ENCODE measurements around the gene GRAMD1B. TPM values are rescaled to one million over a fixed set of nuclear protein-coding genes. Genes with fewer than 3 reads are reported as not detected.

GRAMD1B gene
- total RNA-seq, 1 donor from 2014 or later: 1.4 TPM

DNA sequence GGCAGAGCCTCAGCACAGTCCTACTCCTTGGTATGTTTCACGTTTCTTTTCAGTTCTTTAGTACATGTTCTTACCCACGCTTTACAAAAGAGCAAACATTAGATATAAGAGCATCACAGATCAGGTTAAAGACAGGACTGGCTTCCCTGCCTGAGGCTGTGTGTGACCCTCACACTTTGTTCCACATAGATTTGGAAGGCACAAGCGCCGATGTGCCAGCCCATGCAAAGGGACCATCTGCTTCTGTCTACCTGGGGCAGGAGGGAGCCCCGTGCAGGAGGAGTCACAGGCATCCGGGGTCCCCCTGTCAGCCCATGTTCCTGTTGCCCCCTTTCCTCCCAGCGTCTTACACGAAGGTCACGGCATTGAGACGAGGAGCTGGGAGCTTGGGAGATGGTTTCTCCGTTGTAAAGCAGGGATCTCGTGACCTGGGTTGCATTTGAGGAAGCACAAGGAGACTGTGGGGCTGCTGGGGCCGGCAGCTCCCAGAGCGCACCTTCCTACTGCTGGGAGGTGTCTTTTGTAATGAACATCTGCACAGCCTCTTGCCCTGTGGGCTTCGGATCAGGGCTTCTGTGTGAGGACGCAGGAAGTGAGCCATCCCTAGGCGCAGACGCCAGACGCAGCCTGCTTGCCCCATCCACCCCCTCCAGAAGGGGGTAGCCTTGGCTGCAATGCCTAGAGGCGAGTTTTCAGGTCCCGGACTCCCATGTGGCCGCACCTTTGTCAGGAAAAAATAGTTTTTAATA lies 151.8 kb downstream of the GRAMD1B start:
- ATAC-seq (no peak), DNase-seq (ENCODE audit: low spot score) (no peak)

DNA sequence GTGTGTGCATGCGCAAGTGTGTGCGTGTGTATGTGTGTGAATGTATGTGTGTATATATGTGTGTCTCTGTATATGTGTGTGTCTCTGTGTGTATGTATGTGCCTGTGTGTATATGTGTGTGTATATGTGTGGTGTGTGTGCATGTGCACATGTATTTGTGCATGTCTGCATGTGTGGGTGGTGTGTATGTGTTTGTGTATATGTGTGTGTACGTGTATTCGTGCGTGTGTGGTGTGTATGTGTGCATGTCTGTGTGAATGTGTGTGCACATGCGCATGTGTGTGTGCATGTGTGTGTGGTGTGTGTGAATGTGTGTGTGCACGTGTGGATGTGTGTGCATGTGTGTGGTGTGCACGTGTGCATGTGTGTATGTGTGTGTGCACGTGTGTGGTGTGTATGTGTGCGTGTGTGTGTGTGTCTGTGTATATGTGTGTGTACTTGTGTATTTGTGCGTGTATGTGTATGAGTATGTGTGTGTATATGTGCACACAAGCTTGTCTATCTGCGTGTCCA lies 153.0 kb downstream of the GRAMD1B start:
- ATAC-seq: no peak
- no peak for DNase-seq (ENCODE audit: low spot score)

DNA sequence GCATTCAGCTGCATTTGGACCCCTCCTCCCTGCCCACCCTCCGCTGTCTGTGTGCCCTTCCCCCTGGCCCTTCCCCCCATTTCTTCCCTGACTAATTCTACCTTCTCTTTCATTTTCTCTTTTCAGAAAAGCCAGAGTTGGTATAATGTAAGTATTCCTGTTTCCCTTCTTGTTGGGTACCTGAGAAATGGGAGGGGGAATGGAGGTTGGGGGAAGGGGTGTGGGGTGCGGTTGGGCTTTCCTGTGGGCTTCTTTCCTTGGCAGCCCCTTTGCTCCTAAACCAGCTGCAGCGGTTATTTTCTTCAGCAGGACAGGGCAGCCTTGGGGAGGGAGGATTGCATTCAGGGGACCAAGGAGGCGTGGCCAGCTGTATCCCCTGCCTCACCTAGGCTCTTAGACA lies 154.1 kb downstream of the GRAMD1B start:
- ATAC-seq: no peak
- no peak for DNase-seq (ENCODE audit: low spot score)

DNA sequence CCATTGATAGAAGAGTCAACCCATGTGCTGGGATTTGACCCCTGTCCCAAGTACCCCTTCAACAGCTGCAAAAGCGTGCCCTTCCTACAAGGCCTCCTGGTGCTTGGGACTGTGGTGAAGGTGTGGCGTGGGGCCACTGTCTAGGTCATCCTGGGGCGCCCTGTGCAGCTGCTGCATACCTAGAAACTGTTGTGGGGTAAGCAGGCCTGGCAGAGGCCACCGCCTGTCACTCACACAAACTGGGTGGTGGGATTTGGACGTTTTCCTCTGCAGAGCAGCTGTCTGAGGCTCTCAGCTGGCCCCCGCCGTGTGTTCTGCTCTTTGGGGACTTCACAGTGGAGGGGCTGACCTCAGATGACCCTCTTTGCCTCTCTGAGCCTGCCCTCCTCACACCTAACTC lies 154.7 kb downstream of the GRAMD1B start:
- no peak for DNase-seq (ENCODE audit: low spot score)
- ATAC-seq: no peak

DNA sequence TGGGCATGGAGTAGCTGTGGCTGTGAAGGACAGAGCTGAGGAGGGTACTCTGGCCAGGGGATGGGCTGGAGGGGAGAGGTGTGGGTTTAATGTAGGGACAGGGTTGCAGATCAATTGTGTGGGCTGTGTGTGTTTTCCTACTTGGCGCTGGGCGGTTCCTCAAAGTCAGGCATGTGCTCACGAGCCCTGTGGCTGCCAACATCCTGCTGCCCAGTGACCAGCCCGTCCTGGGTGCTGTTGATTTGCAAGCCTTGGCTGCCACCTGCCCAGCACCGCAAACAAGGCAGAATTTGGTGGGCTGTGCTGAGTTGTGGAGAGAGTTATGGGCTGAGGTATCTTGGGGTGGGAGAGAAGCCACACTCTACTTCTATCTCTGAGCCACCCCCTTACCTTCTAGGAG lies 155.1 kb downstream of the GRAMD1B start:
- peak; percentile 14 for ATAC-seq
- DNase-seq (ENCODE audit: low spot score): no peak

DNA sequence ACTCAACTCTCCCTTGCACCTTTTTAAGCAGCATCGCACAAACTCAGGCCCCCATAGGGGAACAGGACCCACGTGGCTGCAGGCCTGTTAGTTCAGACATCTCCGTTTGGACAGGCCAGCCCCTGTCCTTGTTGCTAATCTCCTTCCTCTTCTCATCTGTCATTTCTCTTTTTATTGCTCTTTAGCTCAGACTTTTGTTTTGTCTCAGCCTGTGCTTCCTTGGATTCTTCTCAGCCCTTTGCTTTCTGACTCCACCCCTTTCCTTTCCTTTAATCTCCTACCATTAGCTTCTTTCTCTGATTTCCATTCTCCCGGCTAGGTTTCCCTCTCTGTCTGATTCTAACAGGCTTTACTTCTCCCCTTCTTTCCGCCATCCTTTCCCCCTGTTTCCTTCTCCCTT lies 155.6 kb downstream of the GRAMD1B start:
- no peak for DNase-seq (ENCODE audit: low spot score)
- no peak for ATAC-seq

DNA sequence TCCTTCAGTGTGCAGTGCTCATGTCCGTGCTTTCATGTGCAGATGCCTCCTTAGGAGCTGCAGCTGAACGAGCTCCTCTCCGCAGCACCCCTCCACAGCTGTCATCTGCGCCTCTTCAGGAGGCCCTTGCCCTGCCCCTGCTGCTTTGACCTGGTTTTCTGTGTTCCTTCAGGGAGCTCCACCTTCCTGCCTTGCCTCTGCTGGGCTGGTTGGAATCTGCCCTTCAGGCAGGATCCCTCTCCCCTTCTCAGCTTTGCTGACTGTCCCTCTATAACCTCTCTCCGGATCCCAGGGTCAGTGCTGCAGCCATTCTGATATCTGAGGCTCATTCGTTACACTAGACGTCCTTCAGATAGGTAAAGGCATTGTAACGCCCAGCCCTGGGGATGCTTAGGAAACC lies 156.5 kb downstream of the GRAMD1B start:
- DNase-seq (ENCODE audit: low spot score) (no peak), ATAC-seq (no peak)

DNA sequence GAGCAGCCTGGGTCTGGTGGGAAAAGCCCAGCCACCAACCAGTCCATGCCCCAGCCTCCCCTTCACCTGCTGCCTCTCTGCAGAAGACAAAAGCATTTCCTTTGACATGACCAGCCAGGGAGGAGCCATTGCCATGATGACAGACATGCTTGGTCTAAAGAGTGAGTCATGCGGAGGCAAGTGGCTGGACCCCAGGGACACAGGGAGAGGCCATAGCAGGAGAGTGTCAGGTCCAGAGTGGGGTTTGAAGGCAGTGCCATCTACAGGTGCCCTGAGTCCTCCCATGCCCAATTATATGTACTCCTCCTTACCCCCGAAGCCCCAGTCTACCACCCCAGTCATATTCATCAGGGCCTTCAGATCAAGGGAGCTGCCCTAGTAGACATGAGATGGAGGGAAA lies 157.0 kb downstream of the GRAMD1B start:
- DNase-seq (ENCODE audit: low spot score): no peak
- no peak for ATAC-seq

DNA sequence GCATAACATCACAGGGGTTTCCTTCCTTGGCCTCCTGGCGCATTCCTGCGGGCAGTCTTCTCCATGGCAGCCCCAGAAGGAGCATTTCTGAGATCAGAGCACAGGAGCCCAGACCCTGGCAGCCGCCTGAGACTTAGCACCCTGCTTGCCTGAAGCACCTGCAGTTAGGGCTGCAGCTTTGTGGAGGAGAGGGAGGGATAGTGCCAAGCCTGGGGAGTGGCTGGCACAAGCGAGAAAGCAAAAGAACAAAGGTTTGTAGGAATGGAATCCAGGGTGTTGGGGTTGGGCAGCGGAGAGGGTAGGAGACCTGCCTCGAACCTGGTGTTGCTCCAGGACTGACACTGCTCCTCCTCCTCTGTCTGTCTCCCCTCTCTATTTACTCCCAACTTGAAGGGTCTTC lies 157.5 kb downstream of the GRAMD1B start:
- DNase-seq (ENCODE audit: low spot score): no peak
- no peak for ATAC-seq

DNA sequence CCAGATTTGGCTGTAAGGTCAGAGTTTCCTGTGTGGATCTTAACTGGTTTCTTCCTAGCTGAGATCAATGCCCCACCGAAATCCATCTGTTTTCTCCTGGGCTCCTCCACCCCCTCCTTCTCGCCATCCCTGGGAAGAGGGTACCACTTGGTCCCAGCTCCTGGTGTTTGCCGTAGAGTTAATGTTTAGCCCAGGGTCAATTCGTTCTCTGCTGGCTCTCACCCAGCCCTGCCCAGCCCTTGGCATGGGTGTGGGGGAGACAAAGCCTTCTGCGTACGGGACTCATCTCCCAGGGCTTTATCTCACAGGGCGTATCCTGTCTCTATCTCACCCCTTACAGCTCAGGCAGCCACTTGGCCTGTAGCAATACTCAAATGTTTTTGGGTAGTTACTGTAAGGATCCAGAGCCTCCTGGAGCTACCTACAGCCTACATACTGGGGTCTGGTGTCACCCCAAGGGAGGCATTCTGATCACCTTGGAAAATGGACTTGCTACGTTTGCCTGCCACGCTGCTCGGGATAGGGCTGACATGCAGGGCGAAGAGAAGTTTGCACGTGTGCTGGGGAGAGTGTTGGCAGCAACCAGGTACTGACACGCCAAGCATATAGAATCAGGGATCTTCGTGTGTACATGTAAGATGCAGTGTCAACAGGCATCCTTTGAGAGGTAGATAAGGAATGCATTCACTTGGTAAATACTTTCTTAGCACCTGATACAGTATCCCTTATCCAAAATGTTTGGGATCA lies 158.2 kb downstream of the GRAMD1B start:
- ATAC-seq (peak; percentile 78), DNase-seq (ENCODE audit: low spot score) (peak; percentile 58)

DNA sequence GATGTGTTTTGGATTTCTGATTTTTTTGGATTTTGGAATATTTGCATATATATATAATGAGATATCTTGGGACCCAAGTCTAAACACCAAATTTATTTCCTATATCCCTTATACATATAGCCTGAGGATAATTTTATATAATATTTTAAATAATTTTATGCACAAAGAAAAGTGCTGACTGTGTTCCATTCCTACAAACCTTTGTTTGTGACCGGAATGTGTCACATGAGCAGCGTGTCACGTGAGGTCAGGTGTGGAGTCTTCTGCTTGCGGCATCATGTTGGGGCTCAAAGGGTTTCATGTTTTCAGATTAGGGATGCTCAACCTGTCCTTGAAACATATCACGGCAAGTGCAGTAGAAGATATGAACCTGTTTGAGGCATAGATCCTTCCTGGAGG lies 158.8 kb downstream of the GRAMD1B start:
- no peak for ATAC-seq

DNA sequence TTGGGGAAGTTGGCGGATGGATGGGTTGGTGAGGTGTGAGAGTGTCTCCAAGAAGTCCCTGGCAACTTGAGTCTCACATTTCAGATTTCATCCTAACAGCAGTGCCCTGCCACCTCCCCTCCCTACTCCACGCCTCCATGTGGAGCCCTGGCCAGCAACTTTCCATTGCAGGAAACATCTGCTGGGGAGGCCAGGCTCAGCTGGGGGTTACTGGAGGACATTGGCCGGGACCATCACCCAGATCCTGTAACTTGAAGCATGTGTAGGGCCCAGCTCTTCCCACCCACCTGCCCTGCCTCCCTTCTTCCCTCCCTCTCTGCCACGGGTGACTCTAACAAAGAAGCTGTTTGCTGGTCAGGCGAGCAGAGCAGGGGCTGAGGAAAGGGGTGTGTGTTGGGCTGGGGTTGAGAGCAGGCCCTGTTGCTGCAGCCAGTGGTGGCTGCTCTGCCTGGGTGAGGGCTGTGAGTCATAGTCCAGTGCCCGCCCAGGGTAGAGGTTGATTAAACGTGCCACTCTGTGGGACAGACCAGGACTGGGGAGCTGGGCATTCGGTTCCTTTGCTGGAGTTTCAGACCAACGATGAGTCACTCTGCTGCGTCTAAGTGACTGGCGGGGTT lies 160.3 kb downstream of the GRAMD1B start:
- ATAC-seq (peak; percentile 40), DNase-seq (ENCODE audit: low spot score) (no peak)

More for the DNA sequence above, 158.8 kb downstream of the GRAMD1B start:
- DNase-seq (ENCODE audit: low spot score): no peak

DNA sequence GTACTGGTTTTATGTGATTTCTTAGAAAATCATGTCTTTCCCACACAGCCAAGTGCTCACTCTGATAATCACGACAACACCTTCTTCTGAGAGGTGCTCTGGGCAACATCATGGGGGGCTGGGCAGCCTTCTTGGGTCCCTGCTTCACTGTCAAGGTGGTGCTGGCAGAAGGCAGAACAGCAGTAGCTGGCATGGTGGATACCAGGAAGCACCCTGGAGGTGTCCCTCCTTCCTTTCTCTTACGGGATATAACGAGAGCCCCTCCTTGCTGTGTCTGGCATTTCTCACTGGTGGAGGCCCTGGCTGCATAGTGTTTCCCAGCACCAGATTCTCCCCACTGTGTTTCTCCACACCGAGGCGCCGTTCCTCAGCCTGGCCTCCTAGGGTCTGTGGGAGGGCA lies 163.5 kb downstream of the GRAMD1B start:
- no peak for DNase-seq (ENCODE audit: low spot score)
- ATAC-seq: no peak

DNA sequence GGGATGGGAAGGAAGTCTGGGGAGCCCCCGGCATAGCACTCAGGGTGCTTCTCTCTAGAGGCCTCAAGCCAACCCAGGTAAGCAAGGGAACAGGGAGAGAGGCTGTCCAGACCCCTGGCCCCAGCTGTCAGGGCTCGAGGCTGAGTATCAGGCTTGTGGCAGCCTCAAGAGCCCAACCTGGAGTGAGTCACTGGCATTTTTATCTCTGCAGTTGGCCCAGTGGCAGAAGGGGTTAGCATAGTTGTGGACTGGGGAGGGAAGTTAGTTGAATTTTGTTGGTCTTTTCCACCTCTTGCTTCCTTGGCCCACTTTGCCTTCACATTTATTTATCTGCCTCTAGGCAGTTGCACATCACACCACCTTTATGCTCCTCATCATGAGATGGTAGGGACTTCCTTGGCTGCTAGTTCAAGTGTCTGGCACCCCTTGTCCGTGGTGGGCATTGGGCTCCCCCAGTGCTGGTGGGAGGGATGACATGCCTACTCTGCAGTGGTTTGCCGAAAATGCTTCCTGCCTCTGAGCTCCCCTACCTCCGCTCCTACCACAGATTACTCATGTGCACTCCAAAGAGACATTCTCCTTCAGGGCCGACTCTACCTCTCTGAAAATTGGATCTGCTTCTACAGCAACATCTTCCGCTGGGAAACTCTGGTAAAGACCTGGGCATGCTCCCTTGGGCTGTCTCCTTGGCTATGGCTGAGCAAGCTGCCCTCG lies 164.3 kb downstream of the GRAMD1B start:
- DNase-seq (ENCODE audit: low spot score) (no peak), ATAC-seq (no peak)

DNA sequence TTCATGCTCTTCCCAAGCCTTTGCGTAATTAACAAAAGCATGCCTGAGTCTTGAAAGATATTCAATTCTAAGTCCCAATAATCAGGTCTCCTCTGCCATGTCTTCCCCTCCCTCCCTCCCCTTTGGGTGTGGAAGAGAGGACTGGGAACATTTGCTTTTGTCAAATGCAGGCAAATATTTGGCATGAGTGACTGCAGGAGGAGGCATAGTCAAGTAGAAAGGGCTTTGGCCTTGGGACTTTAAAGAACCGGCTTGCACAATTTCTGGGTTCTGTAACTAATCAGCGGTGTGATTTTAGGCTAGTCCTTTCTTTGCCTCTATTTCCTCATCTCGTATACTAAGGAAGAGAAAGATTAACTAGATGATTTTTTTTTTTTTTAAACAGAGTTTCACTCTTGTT lies 164.9 kb downstream of the GRAMD1B start:
- no peak for DNase-seq (ENCODE audit: low spot score)
- no peak for ATAC-seq

DNA sequence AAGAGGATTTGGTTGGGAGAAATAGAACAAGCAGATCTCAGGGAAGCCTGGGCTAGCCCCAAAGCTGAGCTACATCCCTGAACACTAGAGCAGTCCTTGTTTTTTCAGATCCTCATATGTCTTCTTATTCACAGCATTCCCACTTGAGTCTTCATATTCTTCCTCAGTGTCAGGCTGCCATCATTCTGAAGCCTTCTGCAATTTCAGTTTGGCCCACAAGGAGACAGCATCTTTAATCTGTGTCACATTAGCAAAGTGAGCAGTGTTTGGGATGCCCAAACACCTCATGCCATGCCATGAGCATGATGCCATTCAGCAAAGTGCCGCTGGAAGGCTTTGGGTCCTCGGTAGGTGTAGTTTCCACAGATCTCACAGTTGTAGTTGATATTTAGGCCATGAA lies 167.8 kb downstream of the GRAMD1B start:
- ATAC-seq: no peak

DNA sequence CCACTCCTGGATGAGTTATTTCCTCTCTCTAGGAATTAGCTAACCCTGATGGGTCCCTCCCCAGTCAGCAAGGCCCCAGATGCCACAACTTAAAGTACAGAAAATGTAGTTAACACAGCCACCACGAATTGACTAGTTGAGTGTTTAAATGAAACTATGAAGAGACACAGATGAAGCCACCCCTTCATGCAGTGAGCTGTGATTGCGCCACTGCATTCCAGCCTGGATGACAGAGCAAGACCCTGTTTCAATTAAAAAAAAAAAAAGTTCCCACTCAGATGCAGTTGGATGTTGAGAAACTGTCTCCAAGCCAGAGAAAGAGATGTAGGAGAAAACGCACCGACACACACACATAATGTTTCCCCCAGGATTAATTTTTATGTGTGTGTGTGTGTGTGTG lies 171.1 kb downstream of the GRAMD1B start:
- DNase-seq (ENCODE audit: low spot score): no peak
- ATAC-seq: no peak

More for the DNA sequence above, 167.8 kb downstream of the GRAMD1B start:
- no peak for DNase-seq (ENCODE audit: low spot score)

DNA sequence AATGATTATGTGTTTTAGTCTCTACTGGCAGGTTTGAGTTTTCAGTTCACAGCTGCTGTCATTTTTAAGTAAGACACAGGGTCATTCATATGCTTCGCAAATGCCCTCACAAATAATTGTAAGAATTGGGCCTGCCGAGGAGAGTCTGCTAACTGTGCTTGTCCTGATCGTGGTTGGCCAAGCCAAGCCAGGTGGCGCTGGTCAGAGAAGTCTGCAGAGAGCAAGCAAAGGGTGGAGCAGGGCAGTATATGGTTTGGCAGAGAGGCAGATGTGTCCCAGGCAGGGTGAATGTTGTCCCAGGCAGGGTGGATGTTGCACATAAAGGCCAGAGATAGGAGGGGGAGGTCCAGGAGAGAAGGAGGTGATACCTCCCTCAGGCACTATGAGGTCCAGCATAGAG lies 171.7 kb downstream of the GRAMD1B start:
- ATAC-seq: no peak
- DNase-seq (ENCODE audit: low spot score): no peak

DNA sequence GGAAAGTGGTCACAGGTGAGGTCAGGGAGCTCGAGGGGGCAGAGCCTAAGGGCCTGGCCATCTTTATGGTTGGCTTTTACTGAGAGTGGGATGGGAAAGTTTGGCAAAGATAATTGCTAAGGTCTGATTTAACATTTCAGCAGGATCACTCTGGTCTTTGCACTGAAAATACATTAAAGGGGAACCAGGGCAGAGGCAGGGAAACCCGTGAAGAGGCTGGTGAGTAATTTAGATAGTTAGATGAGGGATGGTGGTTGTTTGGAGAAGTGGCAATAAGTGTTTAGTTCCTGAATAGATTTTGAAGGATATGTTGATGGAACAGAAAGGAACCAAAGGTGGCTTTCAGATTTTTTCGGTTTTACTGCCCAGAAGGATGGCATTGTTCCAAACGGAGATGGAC lies 173.6 kb downstream of the GRAMD1B start:
- ATAC-seq (no peak), DNase-seq (ENCODE audit: low spot score) (no peak)

DNA sequence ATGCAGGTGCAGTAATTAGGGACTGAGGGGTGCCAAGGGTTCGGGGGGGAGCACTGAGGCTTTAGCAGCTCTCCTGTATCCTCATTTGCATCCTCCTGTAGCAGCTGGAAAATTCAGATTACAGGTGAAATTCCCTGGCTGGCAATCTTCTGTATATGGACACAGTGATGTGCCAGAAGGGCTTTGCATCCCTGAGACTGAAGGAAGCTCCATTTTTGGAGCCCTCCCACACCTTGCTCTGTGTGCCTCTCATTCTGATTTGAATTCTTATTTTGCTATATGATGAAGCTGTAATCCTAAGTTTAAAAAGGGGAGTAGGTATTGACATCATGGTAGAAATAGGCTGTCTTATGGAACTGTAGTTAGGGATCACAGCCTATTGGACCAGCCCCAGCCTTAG lies 177.7 kb downstream of the GRAMD1B start:
- ATAC-seq (no peak), DNase-seq (ENCODE audit: low spot score) (no peak)

DNA sequence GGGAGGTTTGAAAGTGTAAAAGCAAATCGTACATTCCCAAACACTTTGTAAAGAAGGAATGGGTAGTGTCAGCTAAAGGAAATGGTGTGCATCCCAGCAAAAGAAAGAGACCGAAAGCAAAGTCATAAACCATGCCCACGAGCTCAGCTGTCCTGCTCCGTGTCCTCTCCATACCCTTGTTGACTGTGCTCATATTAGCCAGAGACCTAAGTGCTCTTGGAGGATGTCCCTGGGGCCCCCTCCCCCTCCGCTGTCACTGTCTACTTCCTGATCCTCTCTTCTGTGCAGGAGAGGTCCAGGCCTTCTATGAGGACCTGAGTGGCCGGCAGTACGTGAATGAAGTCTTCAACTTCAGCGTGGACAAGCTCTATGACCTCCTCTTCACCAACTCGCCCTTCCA lies 178.3 kb downstream of the GRAMD1B start:
- DNase-seq (ENCODE audit: low spot score) (no peak), ATAC-seq (no peak)

Measured in left lobe of liver (tissue), 2 donors.